ENCODE results near the gene GPATCH1. TPM values are rescaled to one million over a fixed set of nuclear protein-coding genes. Genes with fewer than 3 reads are reported as not detected.

Gene GPATCH1
- total and polyA plus RNA-seq, 4 experiments from 2014 or later: 3.3 to 16.7 (median 10.8) TPM

GRCh38 chr19:33064458-33064791 is 16.6 kb upstream of the GPATCH1 start:
- intact Hi-C loops (cut with micrococcal nuclease): no loop called here
- peak overlapping the region in 6 of 8 donors; percentile 54 to 69 (median 62) for H3K4me3 Mint-ChIP-seq
- Histone ChIP-seq H3K4me3 (ENCODE audit: low read length in 2 of 2) (no peak overlapping the region), H3K27ac (ENCODE audit: low read depth, low read length) (no peak overlapping the region), H3K9me3 (ENCODE audit: control insufficient read depth in 1 of 2, low read length in 2 of 2) (no peaks in the 10 kb centered on the region), H3K4me1 (ENCODE audit: insufficient read depth, low read length) (peaks cover 5% of the 10 kb centered on the region), H3K36me3 (ENCODE audit: insufficient read depth, low read length) (no peaks in the 10 kb centered on the region), H3K27me3 (ENCODE audit: insufficient read depth, low read length) (no peaks in the 10 kb centered on the region)
- H3K36me3 Mint-ChIP-seq: no peaks in the 10 kb centered on the region
- POLR2A ChIA-PET (ENCODE audit: partially characterized antibody): no interaction called here
- H3K9me3 Mint-ChIP-seq: peaks cover 0 to under 1% (median 0%) of the 10 kb centered on the region in 8 donors
- CTCF ChIA-PET (ENCODE audit: partially characterized antibody): no interaction called here
- peaks cover 0 to 4% (median 2%) of the 10 kb centered on the region in 4 donors for H3K4me1 Mint-ChIP-seq
- H3K27me3 Mint-ChIP-seq: peaks cover 13 to 26% of the 10 kb centered on the region in 2 donors
- peak in 2 of 5 donors; percentile 13 for DNase-seq
- no peak overlapping the region for H3K27ac Mint-ChIP-seq

DNA sequence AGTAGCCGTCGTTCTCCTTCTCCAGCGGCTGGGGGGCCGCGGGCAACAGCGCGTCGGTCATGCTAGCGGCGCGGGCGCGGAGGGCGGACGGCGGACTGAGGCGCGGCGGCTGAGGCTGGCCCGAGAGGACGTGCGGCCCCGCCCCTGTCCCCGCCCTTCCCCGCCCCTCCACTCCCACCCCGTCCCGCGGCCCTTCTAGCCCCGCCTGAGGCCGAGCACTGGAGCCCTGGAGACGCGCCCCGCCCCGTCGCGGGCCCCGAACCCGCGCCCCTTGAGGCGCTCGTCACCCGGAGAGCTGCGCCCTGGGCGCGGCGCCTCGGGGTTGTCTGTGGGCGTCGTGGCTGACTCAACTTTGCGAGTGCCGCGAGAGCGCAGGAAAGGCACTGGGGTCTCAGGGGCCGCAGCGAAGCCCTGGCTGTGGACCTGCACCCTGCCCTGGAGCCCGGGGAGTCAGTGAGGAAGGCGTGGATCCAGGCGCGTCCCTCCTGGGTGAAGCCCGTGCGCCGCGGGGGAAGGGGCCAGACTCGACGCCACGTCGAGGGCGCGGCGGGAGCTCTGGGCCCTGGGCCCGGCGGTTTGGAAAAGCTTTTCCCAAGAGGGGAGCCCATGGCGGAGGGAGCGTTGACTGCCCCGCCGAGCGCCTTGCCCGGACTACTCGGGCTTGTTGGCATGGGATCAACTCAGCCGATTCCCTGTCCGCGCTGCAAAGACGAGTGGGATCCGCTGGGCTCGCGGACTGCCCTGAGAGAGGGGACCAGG is 16.0 kb upstream of the GPATCH1 start, which contains the start of gene RHPN2:
Gene RHPN2 (minus strand): TSS at position 97 of the 759 bp plus-strand sequence. CDS start 36 bp downstream, at position 61.
- CTCF ChIA-PET (ENCODE audit: partially characterized antibody): no interaction called here
- intact Hi-C loops (cut with micrococcal nuclease): no loop called here
- H3K9me3 ChIP-seq (ENCODE audit: control insufficient read depth in 1 of 2, low read length in 2 of 2): no peaks in the 10 kb centered on the region
- H3K36me3 ChIP-seq (ENCODE audit: insufficient read depth, low read length): no peaks in the 10 kb centered on the region
- H3K36me3 Mint-ChIP-seq: no peaks in the 10 kb centered on the region
- POLR2A ChIA-PET (ENCODE audit: partially characterized antibody): no interaction called here
- peak in 4 of 5 donors; percentile 9 to 14 (median 12) for DNase-seq
- H3K4me3 ChIP-seq (ENCODE audit: low read length in 2 of 2): no peak within 1 kb of the TSS
- peaks cover 5% of the 10 kb centered on the region for H3K4me1 ChIP-seq (ENCODE audit: insufficient read depth, low read length)
- H3K27me3 Mint-ChIP-seq: peaks cover 13 to 22% of the 10 kb centered on the region in 2 donors
- H3K27me3 ChIP-seq (ENCODE audit: insufficient read depth, low read length): no peaks in the 10 kb centered on the region
- H3K4me1 Mint-ChIP-seq: peaks cover 0 to 4% (median 2%) of the 10 kb centered on the region in 4 donors
- H3K27ac ChIP-seq (ENCODE audit: low read depth, low read length): no peak within 1 kb of the TSS
- no peaks in the 10 kb centered on the region for H3K9me3 Mint-ChIP-seq
- H3K4me3 Mint-ChIP-seq: peak within 1 kb of the TSS; percentile 53 to 75 (median 58)
- no peak within 1 kb of the TSS for H3K27ac Mint-ChIP-seq

DNA sequence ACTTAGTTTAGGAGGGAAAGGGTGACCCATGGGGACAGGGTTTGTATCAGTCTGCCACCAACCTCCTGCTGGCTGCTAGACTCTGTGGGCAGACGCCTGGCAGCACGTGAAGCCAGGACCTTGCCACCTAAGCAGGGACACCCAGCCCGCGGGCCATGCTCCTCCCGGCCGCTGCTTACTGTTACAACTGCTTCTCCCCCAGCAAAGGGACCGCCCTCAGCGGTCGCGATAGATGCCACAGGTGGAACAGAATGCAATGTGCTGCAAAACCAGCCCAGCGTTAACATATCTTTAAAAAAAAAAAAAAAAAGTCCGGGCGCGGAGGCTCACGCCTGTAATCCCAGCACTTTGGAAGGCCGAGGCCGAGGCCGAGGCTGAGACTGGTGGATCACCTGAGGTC is 14.4 kb upstream of the GPATCH1 start:
- Histone ChIP-seq H3K4me3 (ENCODE audit: low read length in 2 of 2) (no peak overlapping the region), H3K27me3 (ENCODE audit: insufficient read depth, low read length) (no peaks in the 10 kb centered on the region), H3K36me3 (ENCODE audit: insufficient read depth, low read length) (no peaks in the 10 kb centered on the region), H3K4me1 (ENCODE audit: insufficient read depth, low read length) (peaks cover 5% of the 10 kb centered on the region), H3K27ac (ENCODE audit: low read depth, low read length) (no peak overlapping the region), H3K9me3 (ENCODE audit: control insufficient read depth in 1 of 2, low read length in 2 of 2) (no peaks in the 10 kb centered on the region)
- POLR2A ChIA-PET (ENCODE audit: partially characterized antibody): no interaction called here
- CTCF ChIA-PET (ENCODE audit: partially characterized antibody): no interaction called here
- peaks cover 0 to 4% (median 2%) of the 10 kb centered on the region in 4 donors for H3K4me1 Mint-ChIP-seq
- DNase-seq: no peak
- intact Hi-C loops (cut with micrococcal nuclease): no loop called here
- H3K9me3 Mint-ChIP-seq: no peaks in the 10 kb centered on the region
- peak overlapping the region in 7 of 8 donors; percentile 43 to 76 (median 58) for H3K4me3 Mint-ChIP-seq
- H3K27ac Mint-ChIP-seq: no peak overlapping the region
- H3K36me3 Mint-ChIP-seq: no peaks in the 10 kb centered on the region
- H3K27me3 Mint-ChIP-seq: peaks cover 7 to 13% of the 10 kb centered on the region in 2 donors

DNA sequence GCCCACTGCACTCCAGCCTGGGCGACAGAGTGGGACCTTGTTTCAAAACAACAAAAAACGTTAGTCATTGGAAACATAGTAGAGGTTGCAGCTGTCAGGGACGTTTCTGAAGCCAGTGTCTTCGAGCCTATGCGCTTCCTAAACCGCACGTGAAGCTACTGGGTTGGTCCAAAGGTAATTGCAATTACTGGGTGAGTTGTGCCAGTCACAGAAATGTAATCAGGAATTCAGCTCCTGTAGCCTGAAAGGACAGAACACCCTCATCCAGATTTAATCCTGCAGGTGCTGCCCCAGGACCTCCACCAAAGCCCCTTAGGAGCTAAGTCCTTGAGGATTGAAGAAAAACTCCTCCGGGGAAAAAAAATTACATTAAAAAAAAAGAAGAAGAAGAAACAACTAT is 13.9 kb upstream of the GPATCH1 start:
- Mint-ChIP-seq H3K36me3 (no peaks in the 10 kb centered on the region), H3K4me3 (peak overlapping the region in 2 of 8 donors; percentile 3 to 25), H3K27ac (no peak overlapping the region), H3K4me1 (peaks cover 0 to 4% (median 2%) of the 10 kb centered on the region in 4 donors), H3K9me3 (no peaks in the 10 kb centered on the region), H3K27me3 (peaks cover 5 to 12% of the 10 kb centered on the region in 2 donors)
- no peaks in the 10 kb centered on the region for H3K27me3 ChIP-seq (ENCODE audit: insufficient read depth, low read length)
- peaks cover 5% of the 10 kb centered on the region for H3K4me1 ChIP-seq (ENCODE audit: insufficient read depth, low read length)
- no peaks in the 10 kb centered on the region for H3K9me3 ChIP-seq (ENCODE audit: control insufficient read depth in 1 of 2, low read length in 2 of 2)
- DNase-seq: no peak
- no peaks in the 10 kb centered on the region for H3K36me3 ChIP-seq (ENCODE audit: insufficient read depth, low read length)
- H3K27ac ChIP-seq (ENCODE audit: low read depth, low read length): no peak overlapping the region
- intact Hi-C loops (cut with micrococcal nuclease): no loop called here
- ChIA-PET POLR2A (ENCODE audit: partially characterized antibody) (interaction anchor here (0.5 to 1.0 kb wide), 2 partner anchors 14 to 21 kb away, joined by 3 read pairs; partner anchors contain the start of gene GPATCH1), CTCF (ENCODE audit: partially characterized antibody) (no interaction called here)
- no peak overlapping the region for H3K4me3 ChIP-seq (ENCODE audit: low read length in 2 of 2)

DNA sequence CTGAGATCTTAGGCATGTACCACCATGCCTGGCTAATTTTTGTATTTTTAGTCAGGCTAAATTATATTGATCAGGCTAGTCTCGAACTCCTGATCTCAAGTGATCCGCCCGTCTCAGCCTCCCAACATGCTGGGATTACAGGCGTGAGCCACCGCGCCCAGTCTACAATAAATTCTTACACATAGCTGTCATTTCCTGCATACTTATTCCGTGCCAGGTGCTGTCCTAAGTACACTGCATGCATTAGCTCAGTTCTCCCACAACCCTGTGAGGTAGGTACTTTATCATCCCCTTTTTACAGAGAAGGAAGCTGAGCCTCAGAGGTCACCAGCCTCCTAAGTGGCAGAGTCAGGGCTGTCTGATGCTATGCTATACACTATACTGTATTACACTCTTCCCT is 9.1 kb upstream of the GPATCH1 start:
- POLR2A ChIA-PET (ENCODE audit: partially characterized antibody): no interaction called here
- Mint-ChIP-seq H3K27me3 (peaks cover 0 to 3% of the 10 kb centered on the region in 2 donors), H3K9me3 (no peaks in the 10 kb centered on the region), H3K36me3 (no peaks in the 10 kb centered on the region), H3K4me3 (no peak overlapping the region), H3K4me1 (no peaks in the 10 kb centered on the region), H3K27ac (peak overlapping the region in 2 of 7 donors; percentile 10 to 22)
- CTCF ChIA-PET (ENCODE audit: partially characterized antibody): no interaction called here
- Histone ChIP-seq H3K4me3 (ENCODE audit: low read length in 2 of 2) (no peak overlapping the region), H3K36me3 (ENCODE audit: insufficient read depth, low read length) (no peaks in the 10 kb centered on the region), H3K4me1 (ENCODE audit: insufficient read depth, low read length) (no peaks in the 10 kb centered on the region), H3K27ac (ENCODE audit: low read depth, low read length) (no peak overlapping the region), H3K27me3 (ENCODE audit: insufficient read depth, low read length) (no peaks in the 10 kb centered on the region), H3K9me3 (ENCODE audit: control insufficient read depth in 1 of 2, low read length in 2 of 2) (no peaks in the 10 kb centered on the region)
- DNase-seq: no peak
- intact Hi-C loops (cut with micrococcal nuclease): no loop called here

GRCh38 chr19:33075519-33075918 is 5.5 kb upstream of the GPATCH1 start:
- intact Hi-C loops (cut with micrococcal nuclease): no loop called here
- no peak for DNase-seq
- Histone ChIP-seq H3K36me3 (ENCODE audit: insufficient read depth, low read length) (no peaks in the 10 kb centered on the region), H3K27ac (ENCODE audit: low read depth, low read length) (no peak overlapping the region), H3K9me3 (ENCODE audit: control insufficient read depth in 1 of 2, low read length in 2 of 2) (no peaks in the 10 kb centered on the region), H3K27me3 (ENCODE audit: insufficient read depth, low read length) (no peaks in the 10 kb centered on the region), H3K4me1 (ENCODE audit: insufficient read depth, low read length) (no peaks in the 10 kb centered on the region), H3K4me3 (ENCODE audit: low read length in 2 of 2) (no peak overlapping the region)
- H3K36me3 Mint-ChIP-seq: no peaks in the 10 kb centered on the region
- ChIA-PET POLR2A (ENCODE audit: partially characterized antibody) (interaction anchor here (0.6 kb wide), 1 partner anchor 14 kb away, joined by 3 read pairs; no protein-coding TSS in a partner anchor), CTCF (ENCODE audit: partially characterized antibody) (no interaction called here)
- H3K4me1 Mint-ChIP-seq: no peaks in the 10 kb centered on the region
- no peaks in the 10 kb centered on the region for H3K9me3 Mint-ChIP-seq
- no peak overlapping the region for H3K4me3 Mint-ChIP-seq
- H3K27me3 Mint-ChIP-seq: peaks cover 0 to 3% of the 10 kb centered on the region in 2 donors
- H3K27ac Mint-ChIP-seq: no peak overlapping the region

DNA sequence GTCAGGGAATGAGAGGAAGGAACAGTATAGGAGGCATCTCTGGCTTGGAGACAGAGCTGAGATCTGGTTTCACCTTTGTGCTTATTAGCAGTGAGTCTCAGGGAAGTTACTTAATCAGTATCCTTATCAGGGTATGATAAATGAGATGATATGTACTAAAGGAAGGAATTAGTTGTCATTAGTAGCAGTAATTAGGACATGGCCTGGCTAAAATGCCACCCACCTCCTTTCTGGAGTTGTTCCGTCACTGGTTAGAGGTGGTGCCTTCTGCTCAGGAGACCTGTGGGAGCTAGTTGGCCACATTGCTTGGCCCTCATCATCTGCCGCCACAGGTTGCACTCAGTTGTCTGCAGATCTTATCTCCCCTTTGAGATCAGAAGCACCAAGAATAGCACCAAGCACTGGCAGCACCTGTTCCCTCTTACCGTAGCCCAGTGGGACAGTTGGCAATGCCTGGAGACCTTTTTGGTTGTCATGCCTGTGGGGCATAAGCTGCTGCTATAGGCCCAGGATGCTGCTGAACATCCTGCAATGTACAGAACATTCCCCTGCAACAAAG is 4.7 kb downstream of the GPATCH1 start:
- Mint-ChIP-seq H3K27ac (peak overlapping the region in 2 of 7 donors; percentile 19 to 29), H3K4me1 (peaks cover 17 to 29% (median 22%) of the 10 kb centered on the region in 4 donors), H3K9me3 (peaks cover 0 to 4% (median 0%) of the 10 kb centered on the region in 8 donors), H3K36me3 (peaks cover 14 to 30% of the 10 kb centered on the region in 2 donors), H3K4me3 (no peak overlapping the region), H3K27me3 (no peaks in the 10 kb centered on the region)
- ChIA-PET POLR2A (ENCODE audit: partially characterized antibody) (interaction anchor here (0.5 kb wide), 1 partner anchor 377 kb away, joined by 3 read pairs; no protein-coding TSS in a partner anchor), CTCF (ENCODE audit: partially characterized antibody) (no interaction called here)
- Histone ChIP-seq H3K27me3 (ENCODE audit: insufficient read depth, low read length) (no peaks in the 10 kb centered on the region), H3K36me3 (ENCODE audit: insufficient read depth, low read length) (peaks cover 12% of the 10 kb centered on the region), H3K4me1 (ENCODE audit: insufficient read depth, low read length) (peaks cover 19% of the 10 kb centered on the region), H3K27ac (ENCODE audit: low read depth, low read length) (no peak overlapping the region), H3K9me3 (ENCODE audit: control insufficient read depth in 1 of 2, low read length in 2 of 2) (no peaks in the 10 kb centered on the region), H3K4me3 (ENCODE audit: low read length in 2 of 2) (no peak overlapping the region)
- intact Hi-C loops (cut with micrococcal nuclease): no loop called here
- no peak for DNase-seq
